ENCODE results near the gene RSPRY1. TPM values are rescaled to one million over a fixed set of nuclear protein-coding genes. Genes with fewer than 3 reads are reported as not detected.
A peak's percentile ranks its signal among the peaks of the same experiment; 100 is the strongest.

RSPRY1 gene
- total RNA-seq, 1 donor from 2014 or later = 46.6 TPM

- Histone ChIP-seq H3K27ac (no peak overlapping the region), H3K4me2 (no peak overlapping the region), H3K4me1 (peaks cover 14% of the 10 kb centered on the region), H3F3A (ENCODE audit: low read depth) (peaks cover 19% of the 10 kb centered on the region), H2AFZ (replicated peaks) (no peak overlapping the region), H3K79me2 (ENCODE audit: low read depth) (no peaks in the 10 kb centered on the region), H3K4me3 (no peak overlapping the region), H3K27me3 (no peaks in the 10 kb centered on the region), H3K36me3 (peaks cover 14% of the 10 kb centered on the region), H3K9ac (no peak overlapping the region), H4K20me1 (ENCODE audit: low read depth) (peaks cover 14% of the 10 kb centered on the region), H3K9me3 (ENCODE audit: low read depth) (no peaks in the 10 kb centered on the region)
- DNase-seq (ENCODE audit: low spot score) = no peak
- Mint-ChIP-seq H3K36me3 (peaks cover 34% of the 10 kb centered on the region), H3K27me3 (ENCODE audit: insufficient read depth, low read depth) (no peaks in the 10 kb centered on the region), H3K9me3 (no peaks in the 10 kb centered on the region), H3K27ac (no peak overlapping the region), H3K4me1 (peaks cover 28% of the 10 kb centered on the region), H3K4me3 (no peak overlapping the region)
- TF ChIP-seq EZH2phosphoT487 (IDR thresholded peaks at IDR 0.05) (no peak), EZH2 (IDR thresholded peaks at IDR 0.05) (no peak), CTCF (IDR thresholded peaks at IDR 0.05) (no peak)
These were observed 18.6 kb upstream of the RSPRY1 start for GRCh38 chr16:57167538-57167937.

- H3K36me3 ChIP-seq = peaks cover 11% of the 10 kb centered on the region
- H3K27ac ChIP-seq = no peak overlapping the region
- no peak for TF ChIP-seq EZH2phosphoT487 (IDR thresholded peaks at IDR 0.05)
- peak; percentile 71 for TF ChIP-seq CTCF (IDR thresholded peaks at IDR 0.05)
- no peak for TF ChIP-seq EZH2 (IDR thresholded peaks at IDR 0.05)
These were observed 18.2 kb upstream of the RSPRY1 start for GRCh38 chr16:57167953-57168352.

GRCh38 chr16:57169327-57169726, 16.8 kb upstream of the RSPRY1 start:
- peak; percentile 75 for DNase-seq (ENCODE audit: low spot score)
- peak overlapping the region; percentile 56 for H3K4me2 ChIP-seq
- no peaks in the 10 kb centered on the region for H3K27me3 ChIP-seq
- H3K4me1 ChIP-seq = peaks cover 14% of the 10 kb centered on the region
- H3F3A ChIP-seq (ENCODE audit: low read depth) = peaks cover 19% of the 10 kb centered on the region
- TF ChIP-seq EZH2 (IDR thresholded peaks at IDR 0.05) = no peak
- TF ChIP-seq EZH2phosphoT487 (IDR thresholded peaks at IDR 0.05) = no peak
- no peak for TF ChIP-seq CTCF (IDR thresholded peaks at IDR 0.05)
- H4K20me1 ChIP-seq (ENCODE audit: low read depth) = peaks cover 14% of the 10 kb centered on the region
- H3K36me3 Mint-ChIP-seq = peaks cover 31% of the 10 kb centered on the region
- H3K4me3 Mint-ChIP-seq = no peak overlapping the region
- no peaks in the 10 kb centered on the region for H3K9me3 ChIP-seq (ENCODE audit: low read depth)
- H3K4me3 ChIP-seq = no peak overlapping the region
- H3K36me3 ChIP-seq = peaks cover 2% of the 10 kb centered on the region
- H3K9ac ChIP-seq = no peak overlapping the region
- H3K27ac ChIP-seq = peak overlapping the region; percentile 75
- peaks cover 4% of the 10 kb centered on the region for H3K79me2 ChIP-seq (ENCODE audit: low read depth)
- no peak overlapping the region for H3K27ac Mint-ChIP-seq
- H2AFZ ChIP-seq (replicated peaks) = no peak overlapping the region
- no peaks in the 10 kb centered on the region for H3K27me3 Mint-ChIP-seq (ENCODE audit: insufficient read depth, low read depth)
- H3K9me3 Mint-ChIP-seq = no peaks in the 10 kb centered on the region
- H3K4me1 Mint-ChIP-seq = peaks cover 41% of the 10 kb centered on the region

More at GRCh38 chr16:57167953-57168352, 18.2 kb upstream of the RSPRY1 start:
- peaks cover 14% of the 10 kb centered on the region for H3K4me1 ChIP-seq
- DNase-seq (ENCODE audit: low spot score) = peak; percentile 64
- peaks cover 19% of the 10 kb centered on the region for H3F3A ChIP-seq (ENCODE audit: low read depth)
- H3K4me3 Mint-ChIP-seq = no peak overlapping the region
- no peaks in the 10 kb centered on the region for H3K27me3 ChIP-seq
- no peak overlapping the region for H3K4me2 ChIP-seq
- H3K9me3 ChIP-seq (ENCODE audit: low read depth) = no peaks in the 10 kb centered on the region
- H2AFZ ChIP-seq (replicated peaks) = no peak overlapping the region
- no peak overlapping the region for H3K9ac ChIP-seq
- H3K4me1 Mint-ChIP-seq = peaks cover 32% of the 10 kb centered on the region
- H3K9me3 Mint-ChIP-seq = no peaks in the 10 kb centered on the region
- H3K27ac Mint-ChIP-seq = no peak overlapping the region
- peaks cover 14% of the 10 kb centered on the region for H4K20me1 ChIP-seq (ENCODE audit: low read depth)
- peaks cover 34% of the 10 kb centered on the region for H3K36me3 Mint-ChIP-seq
- H3K4me3 ChIP-seq = no peak overlapping the region
- H3K79me2 ChIP-seq (ENCODE audit: low read depth) = no peaks in the 10 kb centered on the region
- H3K27me3 Mint-ChIP-seq (ENCODE audit: insufficient read depth, low read depth) = no peaks in the 10 kb centered on the region

Data from neural progenitor cell (in vitro differentiated cells).